Right forelimb (tissue), 1 donor: ENCODE measurements around the gene FHL1.
"Not testable (repeated sequence)": the region's sequence is repeated elsewhere in the genome, so short reads cannot be mapped to it uniquely, and the experiment has no call there.

Source experiments
- DNase-seq: peaks from one replicate; pipeline ENCODE4 v3.0.0-alpha.2; 2018

The FHL1 gene

DNA sequence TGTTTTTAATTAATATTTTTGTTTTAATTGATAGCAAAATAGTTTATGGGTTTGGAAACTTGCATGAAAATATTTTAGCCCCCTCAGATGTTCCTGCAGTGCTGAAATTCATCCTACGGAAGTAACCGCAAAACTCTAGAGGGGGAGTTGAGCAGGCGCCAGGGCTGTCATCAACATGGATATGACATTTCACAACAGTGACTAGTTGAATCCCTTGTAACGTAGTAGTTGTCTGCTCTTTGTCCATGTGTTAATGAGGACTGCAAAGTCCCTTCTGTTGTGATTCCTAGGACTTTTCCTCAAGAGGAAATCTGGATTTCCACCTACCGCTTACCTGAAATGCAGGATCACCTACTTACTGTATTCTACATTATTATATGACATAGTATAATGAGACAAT lies 63.5 kb downstream of the FHL1 start:
- DNase-seq: no peak

DNA sequence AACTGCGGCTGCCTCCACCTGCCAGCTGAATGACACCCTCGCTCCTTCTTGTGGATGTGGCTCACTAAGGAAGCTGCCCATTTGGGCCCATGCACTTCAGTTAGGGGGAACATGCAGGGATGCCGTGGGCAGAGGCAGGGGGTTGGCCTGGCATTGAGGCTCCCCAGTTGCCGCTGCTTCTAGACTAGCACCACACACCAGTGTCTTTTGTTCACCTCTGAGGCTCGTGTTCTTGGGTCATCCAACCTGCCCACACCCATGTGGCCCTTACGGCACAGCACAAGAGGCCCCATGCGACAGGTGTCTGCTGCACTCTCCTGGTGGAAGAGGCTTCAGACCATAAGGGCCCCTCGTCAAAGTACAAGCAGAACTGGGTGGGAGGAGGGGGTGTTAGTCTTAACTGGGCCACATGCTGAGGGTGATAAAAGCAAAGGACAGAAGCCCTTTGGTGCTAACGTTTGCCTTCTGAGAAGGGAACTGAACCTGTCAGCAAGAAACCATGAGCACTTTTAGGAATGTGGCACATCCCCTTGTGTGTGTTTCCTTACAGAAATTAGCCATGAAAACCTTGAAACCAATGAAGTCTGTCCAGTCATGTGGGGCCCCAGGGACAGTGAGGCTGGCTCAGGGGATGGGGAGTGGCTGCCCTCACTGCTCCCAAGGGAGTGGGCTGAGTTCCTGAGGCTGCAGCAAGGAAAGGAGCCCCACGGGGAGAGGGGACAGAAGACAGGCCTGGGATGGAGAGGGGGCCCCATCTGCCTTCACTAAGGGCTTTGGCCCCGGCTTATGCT lies 64.6 kb downstream of the FHL1 start:
- no peak for DNase-seq

DNA sequence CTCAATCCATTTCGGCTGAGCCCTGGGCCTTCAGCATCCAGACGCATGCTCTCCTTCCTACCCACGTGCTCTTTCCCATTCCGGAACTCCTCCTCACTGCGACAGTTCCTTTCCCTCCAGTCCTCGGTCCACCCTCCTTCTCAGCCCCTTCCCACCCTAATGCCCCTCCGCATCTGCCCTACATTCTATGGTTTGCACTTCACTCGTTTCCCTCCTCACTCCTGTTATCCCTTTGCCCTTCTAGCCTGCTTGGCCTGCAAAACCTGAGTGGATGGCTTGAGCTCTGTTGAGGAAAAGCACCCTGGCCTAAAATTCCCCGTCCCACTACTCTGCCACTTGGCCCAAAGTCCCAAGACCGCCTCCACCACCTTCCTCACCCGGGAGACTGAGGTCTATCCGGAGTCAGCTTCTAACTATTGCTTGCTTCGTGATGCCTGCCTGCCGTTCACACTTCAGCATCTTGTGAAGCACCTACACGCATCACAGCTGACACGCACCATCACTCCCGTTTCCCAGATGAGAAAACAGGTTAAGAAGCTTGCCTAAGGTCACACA lies 65.3 kb downstream of the FHL1 start:
- DNase-seq: no peak

DNA sequence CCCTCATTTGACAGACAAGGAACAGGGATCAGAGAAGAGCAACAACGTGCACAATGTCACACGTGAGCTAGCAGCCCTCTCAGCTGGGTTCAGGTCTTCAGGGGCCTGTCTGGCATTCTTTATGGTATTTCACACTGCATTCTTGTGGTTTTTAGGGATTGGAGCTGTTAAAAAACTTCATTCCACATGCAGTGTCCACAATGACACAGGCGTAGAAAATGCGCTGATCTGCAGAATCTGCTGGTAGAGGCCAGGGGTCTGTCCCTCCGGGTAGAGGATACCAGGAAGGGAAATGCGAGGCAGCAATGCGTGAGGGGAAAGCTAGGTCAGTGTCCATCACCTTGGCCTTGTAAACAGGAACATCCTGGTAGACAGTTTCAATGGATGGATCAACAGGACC lies 67.2 kb downstream of the FHL1 start:
- DNase-seq: no peak

DNA sequence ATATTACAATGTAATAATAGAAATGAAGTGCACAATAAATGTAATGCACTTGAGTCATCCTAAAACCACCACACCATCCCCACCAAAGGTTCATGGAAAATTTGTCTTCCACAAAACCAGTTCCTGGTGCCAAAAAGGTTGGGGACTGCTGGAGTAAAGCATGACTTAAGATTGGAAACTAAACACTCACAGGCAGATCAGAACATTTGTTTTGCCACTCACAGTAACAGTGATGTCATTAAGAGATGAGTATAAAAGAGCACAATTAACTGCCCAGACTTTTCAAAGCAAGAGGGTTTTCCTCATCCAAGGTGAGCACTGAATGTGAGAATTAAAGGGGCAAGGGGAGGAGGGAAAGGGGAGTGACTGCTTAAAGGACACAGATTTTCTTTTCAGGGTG lies 68.2 kb downstream of the FHL1 start:
- no peak for DNase-seq

DNA sequence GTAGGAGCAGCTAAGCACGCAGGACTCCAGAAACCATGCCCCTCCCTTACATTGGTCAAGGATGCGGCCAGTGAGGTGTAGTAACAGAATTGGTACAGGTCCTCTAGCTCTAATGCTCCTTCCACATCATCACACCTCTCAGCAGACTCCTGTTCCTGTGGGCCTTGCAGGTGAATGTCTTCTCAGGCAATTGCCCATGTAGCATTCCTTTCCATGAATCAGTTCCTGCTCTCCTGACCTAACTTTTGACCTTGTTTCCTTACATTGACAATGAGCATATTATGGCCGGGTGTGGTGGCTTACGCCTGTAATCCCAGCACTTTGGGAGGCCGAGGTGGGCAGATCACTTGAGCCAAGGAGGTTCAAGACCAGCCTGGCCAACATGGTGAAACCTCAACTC lies 72.6 kb downstream of the FHL1 start:
- DNase-seq: no peak

DNA sequence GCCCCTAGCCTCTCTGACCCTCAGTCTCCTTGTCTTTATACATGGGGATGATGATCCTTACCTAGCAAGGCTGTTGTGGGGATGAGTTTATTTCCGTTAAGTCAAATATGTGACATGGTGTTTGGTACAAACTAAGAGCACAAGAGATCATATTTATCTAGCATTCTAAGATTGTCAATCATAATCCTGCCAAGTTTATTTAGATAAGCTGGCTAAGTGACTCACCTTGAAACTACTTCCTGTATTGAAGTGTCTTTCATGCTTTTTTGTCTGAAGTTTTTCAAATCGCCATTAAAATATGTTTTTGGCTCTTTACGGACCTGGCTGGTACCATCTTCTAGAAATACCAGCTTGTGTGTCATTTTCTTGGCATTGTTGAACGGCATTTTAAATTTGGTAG lies 73.2 kb downstream of the FHL1 start:
- no peak for DNase-seq

DNA sequence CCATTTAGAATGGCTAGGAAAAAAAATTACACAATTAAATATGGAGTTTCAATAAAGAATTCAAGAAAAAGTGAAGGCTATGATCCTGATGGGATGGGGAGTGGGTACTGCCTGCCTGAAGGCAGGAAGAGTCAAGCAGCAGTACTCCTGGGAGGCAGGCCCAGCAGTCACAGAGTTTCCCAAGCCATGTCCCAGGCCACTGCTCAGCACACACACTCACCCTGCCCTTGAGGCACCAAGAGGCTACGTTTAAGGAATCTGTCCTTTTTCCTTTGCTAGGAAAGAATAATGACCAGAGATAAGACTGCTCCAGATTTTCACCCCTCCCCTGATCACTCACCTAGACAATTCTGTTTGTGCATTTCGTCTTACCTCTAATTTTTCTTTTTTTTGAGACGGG lies 73.6 kb downstream of the FHL1 start:
- no peak for DNase-seq

DNA sequence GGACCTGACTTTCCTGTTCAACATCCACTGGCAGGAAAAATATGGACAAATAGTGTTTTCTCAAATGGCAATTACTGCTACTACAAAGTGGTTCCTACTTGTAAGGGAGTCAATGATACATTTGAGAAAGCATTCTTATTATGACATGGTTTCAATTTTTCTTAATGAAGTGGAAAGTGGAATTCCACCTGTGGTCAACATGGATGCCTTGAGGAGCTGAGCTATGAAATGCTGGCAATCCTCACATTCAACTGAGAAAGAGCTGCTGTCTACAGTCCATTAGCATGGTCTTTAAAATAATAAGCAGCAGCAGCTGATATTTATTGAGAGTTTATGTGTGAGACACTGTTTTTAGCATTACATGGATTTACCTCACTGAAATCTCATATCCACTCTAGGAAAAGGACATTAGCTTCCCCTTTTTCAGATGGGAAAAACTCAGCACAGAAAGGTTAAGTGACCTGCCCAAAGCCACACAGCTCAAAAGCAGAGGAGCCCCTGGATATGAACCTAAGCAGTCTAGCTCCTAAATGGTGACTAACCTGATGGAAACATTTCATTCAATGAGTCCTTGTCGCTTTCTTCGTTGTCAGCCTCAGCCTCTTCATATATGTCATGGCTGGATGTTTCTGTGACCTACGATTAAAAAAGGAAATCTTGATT lies 74.6 kb downstream of the FHL1 start:
- DNase-seq: no peak

DNA sequence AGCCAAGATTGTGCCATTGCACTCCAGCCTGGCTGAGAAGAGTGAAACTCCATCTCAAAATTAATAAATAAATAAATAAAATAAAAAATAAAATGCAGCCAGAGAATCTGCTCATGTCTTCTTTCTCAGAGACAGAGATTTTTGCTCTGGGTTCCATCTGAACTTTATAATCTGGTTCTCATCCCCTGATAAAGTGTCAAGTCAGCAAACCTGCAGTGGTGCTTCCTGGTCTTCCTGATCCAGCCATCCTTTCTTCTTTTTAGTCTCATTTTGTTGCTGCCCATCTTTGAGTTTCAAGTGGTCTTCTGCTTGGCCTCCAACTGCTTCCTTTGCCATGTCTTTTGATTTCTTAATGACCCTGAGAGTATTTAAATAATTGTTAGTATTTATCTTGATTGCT lies 79.7 kb downstream of the FHL1 start:
- DNase-seq: no peak

DNA sequence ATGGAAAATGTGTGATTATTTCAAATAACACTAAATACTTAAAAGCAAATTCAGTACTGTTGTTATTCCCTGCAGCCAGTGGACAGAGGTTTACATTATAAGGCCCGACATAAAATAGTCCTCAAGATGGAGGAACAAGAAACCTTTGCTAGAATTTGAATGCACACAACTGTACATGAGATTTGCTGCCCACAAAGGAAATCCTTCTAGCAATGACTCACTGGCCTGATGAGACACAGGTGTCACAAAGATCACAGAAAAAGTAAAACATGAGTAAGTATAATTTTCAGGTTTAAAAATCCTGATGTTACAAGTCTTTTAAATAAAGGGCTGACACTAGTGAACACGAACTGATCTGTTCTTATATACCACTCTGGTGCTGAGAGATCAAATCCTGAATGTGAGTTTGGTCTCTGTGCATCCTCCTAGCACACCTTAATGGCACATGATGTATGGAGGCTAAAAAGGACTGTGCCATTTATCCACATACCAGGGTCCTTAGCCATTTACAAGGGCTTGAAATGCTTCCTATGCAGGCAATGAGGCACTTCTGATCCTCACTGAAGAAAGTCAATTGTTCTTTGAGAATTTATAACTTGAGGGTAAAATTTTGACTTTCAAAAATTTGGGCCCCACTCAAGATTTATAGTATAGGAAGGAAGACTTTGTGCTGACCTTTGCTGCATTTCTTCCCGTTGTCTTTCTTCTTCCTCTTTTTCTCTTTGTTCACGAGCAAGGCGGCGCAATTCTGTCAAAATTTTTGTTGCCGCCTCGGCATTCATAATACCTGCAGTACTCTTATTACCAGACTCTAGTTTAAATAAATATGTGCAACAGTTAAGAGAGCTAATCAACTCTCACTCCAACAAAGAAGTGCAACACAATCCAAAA lies 80.9 kb downstream of the FHL1 start:
- DNase-seq: no peak

DNA sequence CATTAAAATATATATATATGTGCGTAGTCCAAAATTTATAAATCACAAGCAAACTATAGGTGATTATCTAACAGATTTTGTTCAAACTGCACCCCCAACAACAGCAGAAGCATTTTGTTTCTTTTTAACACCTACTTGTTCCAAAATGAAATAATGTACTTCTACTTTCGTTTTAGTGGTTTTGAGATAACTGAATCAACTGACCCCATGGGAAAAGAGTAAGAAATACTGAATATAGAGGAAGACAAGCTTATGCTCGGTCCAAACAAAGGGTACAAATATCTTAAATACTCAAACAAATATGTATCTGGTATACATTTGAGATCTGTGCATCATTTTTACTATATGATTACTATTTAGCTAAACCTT lies 81.5 kb downstream of the FHL1 start:
- no peak for DNase-seq

DNA sequence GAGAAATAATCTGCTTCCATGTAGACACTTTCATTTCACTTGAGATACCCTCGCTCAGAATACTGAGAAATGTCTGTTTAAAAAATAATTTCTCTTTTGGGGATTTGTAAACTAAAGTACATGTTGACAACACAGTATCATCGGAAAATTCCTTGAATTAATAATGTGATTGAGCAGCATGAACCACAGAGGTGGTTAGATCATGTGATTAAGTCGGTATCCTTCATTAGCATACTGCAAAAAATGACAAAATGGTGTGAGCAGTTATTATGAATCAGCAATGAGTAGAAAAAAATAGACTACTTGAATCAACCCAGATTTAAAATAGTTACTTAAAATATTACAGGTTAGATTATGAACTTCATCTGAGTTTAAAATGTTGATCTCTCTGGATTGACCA lies 89.7 kb downstream of the FHL1 start:
- no peak for DNase-seq

DNA sequence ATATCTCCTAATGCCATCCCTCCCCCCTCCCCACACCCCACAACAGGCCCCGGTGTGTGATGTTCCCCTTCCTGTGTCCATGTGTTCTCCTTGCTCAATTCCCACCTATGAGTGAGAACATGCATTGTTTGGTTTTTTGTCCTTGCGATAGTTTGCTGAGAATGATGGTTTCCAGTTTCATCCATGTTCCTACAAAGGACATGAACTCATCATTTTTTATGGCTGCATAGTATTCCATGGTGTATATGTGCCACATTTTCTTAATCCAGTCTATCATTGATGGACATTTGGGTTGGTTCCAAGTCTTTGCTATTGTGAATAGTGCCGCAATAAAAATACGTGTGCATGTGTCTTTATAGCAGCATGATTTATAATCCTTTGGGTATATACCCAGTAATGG lies 90.5 kb downstream of the FHL1 start:
- not testable (repeated sequence) for DNase-seq

DNA sequence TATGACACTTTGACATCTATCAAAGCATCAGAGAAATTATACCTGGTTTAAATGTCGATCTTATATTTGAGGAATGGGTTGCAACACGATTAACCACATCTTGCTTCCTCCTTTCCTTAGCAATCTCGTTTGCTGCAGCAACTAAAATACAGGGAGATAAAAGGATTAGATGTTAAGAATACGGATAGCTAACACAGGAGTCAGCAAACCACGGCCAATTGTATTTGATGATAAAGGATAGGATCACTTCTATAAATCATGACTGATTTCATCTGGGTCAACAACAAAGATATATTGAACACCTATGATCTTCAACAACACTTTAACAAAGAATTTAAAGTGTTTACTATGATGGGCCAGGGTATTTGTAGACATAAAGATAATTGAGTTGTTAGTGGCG lies 98.9 kb downstream of the FHL1 start:
- DNase-seq: no peak

DNA sequence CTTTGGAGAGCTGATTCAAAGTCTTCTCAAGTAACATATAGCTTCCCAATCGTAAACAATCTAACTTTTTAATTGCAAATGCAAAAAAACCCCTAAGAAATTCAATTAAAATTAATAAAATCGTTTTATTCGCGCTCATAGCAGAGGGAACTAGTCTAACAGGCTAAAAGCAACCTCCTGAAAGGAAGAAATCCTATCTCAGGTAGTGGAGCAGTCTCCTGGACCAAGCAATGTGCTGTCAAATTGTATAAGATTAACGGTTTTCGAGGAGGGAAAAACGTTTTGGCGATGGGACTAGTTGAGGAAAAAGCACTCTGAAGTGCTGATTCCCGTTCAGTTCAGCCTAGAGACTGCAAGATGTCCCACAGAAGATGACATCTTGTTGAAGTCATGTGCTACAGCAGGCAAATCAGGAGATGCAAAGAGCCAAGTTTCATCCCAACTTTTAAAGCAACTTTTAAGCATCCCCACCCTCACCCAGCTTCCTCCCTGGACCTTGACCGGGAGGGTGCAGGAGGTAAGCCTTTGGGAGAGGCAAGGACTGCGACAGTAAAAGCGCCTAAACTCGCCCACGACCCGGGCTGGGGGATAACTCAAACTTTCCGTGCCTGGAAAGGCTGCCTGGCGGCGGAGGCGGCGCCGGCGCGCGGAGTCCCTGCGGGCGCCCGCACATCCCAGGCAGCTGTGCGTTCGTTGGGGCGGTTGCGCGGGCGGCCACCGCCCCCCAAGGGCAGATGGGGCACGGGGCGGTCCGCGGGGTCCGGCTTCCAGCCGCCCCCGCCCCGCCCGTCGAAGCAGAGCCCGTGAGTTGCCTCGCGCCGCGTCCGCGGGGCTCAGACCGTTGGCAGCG lies 103.1 kb downstream of the FHL1 start:
- DNase-seq: no peak

DNA sequence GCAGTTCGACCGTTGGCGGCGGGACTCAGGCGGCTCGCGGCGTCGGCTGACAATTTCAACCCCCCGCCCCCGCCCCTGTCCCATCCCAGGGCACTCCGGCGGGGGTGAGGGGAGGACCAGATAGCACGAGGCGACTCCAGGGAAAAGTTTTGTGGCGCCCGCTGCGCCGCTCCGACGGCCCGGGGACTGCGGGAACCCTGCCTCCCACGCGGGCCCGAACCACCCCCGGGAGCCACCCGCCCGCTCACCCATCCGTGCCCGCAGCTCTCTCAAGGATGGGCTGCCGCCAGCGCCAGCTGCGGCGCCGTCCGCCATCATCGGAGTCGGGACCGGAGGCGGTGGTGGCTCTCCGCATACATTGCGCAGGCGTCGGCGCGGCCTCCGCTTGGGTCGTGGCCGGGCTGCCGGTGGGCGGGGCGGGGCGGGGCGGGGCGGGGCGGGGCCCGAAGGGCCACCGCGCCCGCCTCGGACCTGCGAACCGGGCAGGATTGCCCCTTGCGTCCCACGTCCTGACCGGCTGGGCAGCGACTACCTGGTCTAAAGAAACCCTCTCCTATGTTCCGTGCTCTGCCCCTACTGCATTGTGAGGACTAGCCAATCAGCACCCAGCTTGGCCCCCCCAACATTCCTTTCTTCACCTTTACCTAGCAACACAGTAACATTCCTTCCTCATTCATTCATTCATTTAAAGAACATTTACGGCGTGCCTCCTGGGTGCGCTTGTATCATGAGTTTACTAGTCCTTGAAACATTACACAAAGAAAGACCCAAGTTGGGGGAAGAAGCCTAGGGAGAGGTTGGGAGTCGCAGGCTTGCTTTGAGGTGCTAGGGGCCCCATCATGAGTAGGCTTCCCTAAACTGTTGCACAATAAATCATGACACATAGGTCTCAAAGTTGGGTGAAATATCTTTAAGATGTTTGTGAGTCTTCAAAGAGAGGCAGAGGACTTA lies 104.0 kb downstream of the FHL1 start, which contains the start of gene MAP7D3:
Gene MAP7D3, minus strand, starts transcription at position 360 of the 951 bp plus-strand sequence. Its CDS starts 42 bp downstream, at position 318.
- peak; percentile 73 for DNase-seq

DNA sequence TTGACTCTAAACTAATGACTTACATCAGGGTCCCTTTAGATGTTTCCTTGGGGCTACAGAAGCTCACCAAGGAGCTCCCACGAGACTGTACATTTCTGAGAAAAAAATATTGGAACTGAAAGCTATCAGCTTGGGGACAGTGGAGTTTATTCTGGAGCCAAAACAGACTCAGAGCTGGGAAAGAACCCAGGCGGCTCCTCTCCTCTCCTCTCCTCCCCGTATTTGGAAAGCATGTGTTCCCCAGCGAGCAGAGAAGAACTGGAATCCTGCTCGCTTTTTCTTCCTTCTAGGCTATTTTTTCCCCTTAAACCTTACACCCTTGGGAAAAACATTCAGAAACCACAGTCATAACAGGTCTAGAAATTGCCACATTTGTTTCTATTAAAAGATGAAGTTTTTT lies 108.2 kb downstream of the FHL1 start:
- DNase-seq: no peak

DNA sequence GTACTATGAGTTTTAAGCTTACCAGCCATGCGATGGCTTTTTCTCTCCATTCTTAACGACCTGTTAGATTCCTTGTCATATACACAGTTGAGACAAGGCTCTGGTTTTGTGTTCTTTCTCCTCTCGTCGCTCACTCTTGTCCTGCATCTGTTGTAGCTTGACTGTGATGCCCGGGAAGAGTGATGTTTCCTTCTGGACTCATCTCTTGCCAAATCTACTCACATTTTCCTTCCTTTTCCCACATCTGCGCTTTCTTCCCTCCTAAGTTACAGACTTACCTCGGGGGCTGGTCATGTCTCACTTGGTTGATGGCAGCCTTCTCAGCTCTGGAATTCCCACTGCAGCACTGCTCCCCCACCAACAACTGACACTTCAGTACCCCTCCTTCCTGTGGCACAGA lies 108.7 kb downstream of the FHL1 start:
- DNase-seq: no peak

DNA sequence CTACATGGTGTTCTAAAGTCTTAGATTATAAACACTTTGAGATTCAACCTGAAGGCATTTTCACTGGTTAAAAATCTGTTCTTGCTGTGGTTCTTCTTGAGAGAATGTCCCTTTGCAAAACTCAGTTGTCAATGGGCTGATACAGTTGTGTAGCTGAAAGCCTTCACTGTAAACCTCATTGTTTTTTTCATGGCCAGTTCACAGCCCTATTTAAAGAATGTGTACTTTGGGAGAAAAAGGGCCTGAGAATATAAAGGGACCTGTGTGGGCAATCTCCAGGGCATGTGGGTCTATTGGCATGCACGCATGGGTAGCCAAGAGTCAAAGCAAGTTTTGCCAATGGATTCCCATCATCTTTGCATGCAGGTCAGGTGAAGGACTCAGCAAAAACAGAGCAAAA lies 111.6 kb downstream of the FHL1 start:
- DNase-seq: no peak

DNA sequence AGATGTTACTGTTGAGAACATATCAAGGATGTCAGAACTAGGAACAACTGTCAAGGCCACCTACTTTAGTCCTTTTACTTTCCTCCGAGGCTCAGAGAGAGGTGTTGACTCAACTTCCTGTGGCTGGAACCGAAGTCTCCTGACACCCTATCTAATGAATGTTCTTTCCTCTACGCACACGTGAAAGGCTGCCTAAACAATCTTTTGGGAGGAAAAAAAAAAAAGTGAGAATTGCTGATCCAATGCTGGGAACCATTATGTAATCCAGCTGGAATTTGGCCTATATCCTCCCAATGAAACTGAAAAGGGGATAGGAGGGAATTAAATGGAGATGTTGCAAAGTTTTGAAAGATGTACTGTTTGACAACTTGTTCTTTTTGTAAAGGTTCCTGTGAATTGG lies 112.2 kb downstream of the FHL1 start:
- no peak for DNase-seq
